Breast epithelium (tissue), 4 donors: ENCODE measurements around the gene CADPS. TPM values are rescaled to one million over a fixed set of nuclear protein-coding genes. Genes with fewer than 3 reads are reported as not detected.

ENCODE experiments used
- DNase-seq, 2 donors: peaks; one replicate each; pipeline ENCODE4 v3.0.0-alpha.2; 2019; ENCODE audit warnings: low spot score in 2 of 2
- H3K27ac ChIP-seq, 2 donors: fragments of 200-600 bp; sonication (generic) in 1 of 2; one replicate each; pipeline ENCODE4 v1.5.1; 2016 to 2019; ENCODE audit warnings: mild to moderate bottlenecking in 1 of 2
- H3K27me3 ChIP-seq, 2 donors: fragments of 200-600 bp; sonication (generic) in 1 of 2; one replicate each; pipeline versions ENCODE4 v1.5.1 to v1.6.0; 2017 to 2019; ENCODE audit warnings: control low read depth in 1 of 2, mild to moderate bottlenecking in 1 of 2
- H3K36me3 ChIP-seq: fragments of 200-600 bp; one replicate; pipeline ENCODE4 v1.5.1; 2019
- H3K4me1 ChIP-seq, 2 donors: fragments of 200-600 bp; sonication (generic); one replicate each; pipeline ENCODE4 v1.5.1; 2016 to 2019; ENCODE audit warnings: control low read depth in 1 of 2
- H3K4me3 ChIP-seq, 3 donors: fragments of 200-600 bp; sonication (generic); 1 replicate in 2 of 3; 2 replicates in 1 of 3; pipeline ENCODE4 v1.5.1; 2016 to 2019; ENCODE audit warnings: mild to moderate bottlenecking in 3 of 3, moderate library complexity in 2 of 3
- H3K9me3 ChIP-seq, 2 donors: fragments of 200-600 bp; sonication (generic) in 1 of 2; one replicate each; pipeline ENCODE4 v1.5.1; 2016 to 2019; ENCODE audit warnings: control low read depth in 1 of 2
- POLR2A ChIP-seq: fragments of 450-650 bp; IDR thresholded peaks from one replicate; pipeline ENCODE4 v1.6.1; 2016; ENCODE audit warnings: antibody characterized with exemption, mild to moderate bottlenecking, moderate library complexity
- POLR2AphosphoS5 ChIP-seq, 3 donors: sonication (generic); formaldehyde crosslinking; IDR thresholded peaks; one replicate each; pipeline ENCODE4 v1.6.1; 2017; ENCODE audit warnings: antibody characterized with exemption in 3 of 3
- intact Hi-C: fragments of 100-400 bp; cut with DNase I; formaldehyde crosslinking; loops from one replicate; pipeline ENCODE4 v1.15.1; 2023; ENCODE audit warnings: low total_unique reads
- total RNA-seq, 3 donors: library from RNA; depleted of rRNA; stranded (reverse); fragments of >200 nt; gene quantifications; one replicate each; pipeline ENCODE4 v1.1.0, GENCODE V29; 2016
- TF ChIP-seq, protein P1 (sequence below), 3 donors: fragments of 450-650 bp; IDR thresholded peaks; one replicate each; pipeline ENCODE4 v1.5.1; 2016 to 2017; ENCODE audit warnings: antibody characterized with exemption in 3 of 3, mild to moderate bottlenecking in 3 of 3, moderate library complexity in 3 of 3

Gene CADPS
- total RNA-seq, 3 donors from 2014 or later: under 0.01 to 45.8 (median 0.15) TPM

DNA sequence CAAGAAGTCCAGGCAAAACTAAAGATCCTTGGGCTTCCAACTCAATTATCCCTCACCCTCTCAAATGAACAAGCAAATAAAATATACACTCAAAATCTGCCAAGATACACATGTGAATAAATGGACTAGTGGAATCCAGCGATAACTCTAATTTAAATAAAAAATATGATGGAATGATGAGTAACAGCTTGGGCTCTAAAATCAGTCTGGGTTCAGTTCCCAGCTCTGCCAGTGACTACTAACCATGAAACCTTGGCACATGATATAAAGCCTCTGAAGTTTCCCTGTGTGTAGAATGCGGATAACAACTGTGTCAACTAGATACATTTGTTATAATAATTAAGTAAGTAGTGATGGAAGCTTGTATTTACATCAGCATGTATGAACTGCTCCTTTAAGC is 81.3 kb downstream of the CADPS start:
- Histone ChIP-seq H3K27ac (no peak overlapping the region), H3K27me3 (no peaks in the 10 kb centered on the region), H3K4me1 (no peaks in the 10 kb centered on the region), H3K4me3 (no peak overlapping the region), H3K9me3 (no peaks in the 10 kb centered on the region), H3K36me3 (no peaks in the 10 kb centered on the region)
- no peak for DNase-seq
- TF ChIP-seq, protein P1, sequence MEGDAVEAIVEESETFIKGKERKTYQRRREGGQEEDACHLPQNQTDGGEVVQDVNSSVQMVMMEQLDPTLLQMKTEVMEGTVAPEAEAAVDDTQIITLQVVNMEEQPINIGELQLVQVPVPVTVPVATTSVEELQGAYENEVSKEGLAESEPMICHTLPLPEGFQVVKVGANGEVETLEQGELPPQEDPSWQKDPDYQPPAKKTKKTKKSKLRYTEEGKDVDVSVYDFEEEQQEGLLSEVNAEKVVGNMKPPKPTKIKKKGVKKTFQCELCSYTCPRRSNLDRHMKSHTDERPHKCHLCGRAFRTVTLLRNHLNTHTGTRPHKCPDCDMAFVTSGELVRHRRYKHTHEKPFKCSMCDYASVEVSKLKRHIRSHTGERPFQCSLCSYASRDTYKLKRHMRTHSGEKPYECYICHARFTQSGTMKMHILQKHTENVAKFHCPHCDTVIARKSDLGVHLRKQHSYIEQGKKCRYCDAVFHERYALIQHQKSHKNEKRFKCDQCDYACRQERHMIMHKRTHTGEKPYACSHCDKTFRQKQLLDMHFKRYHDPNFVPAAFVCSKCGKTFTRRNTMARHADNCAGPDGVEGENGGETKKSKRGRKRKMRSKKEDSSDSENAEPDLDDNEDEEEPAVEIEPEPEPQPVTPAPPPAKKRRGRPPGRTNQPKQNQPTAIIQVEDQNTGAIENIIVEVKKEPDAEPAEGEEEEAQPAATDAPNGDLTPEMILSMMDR (IDR thresholded peaks at IDR 0.05): no peak
- no peak for TF ChIP-seq POLR2AphosphoS5 (IDR thresholded peaks at IDR 0.05)
- TF ChIP-seq POLR2A: no peak
- intact Hi-C loops: no loop called here

DNA sequence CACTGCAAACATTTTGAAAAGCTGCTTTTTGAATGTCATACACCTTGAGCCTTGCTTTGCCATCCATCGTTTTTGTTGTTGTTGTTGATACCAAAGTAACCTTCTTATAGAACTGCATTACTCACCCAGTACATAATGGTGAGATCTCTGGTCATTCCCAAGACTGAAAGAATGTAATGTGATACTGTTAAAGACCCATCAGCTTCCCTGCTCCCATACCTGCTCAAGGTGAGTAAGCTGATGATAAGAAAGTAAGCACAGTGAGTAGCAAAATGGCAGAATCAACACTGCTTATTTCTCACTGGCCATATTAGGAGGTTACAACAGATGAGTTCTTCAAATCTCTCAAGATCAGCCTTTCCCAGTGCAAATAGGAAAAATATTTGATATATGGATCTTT is 89.8 kb downstream of the CADPS start:
- DNase-seq: no peak
- intact Hi-C loops: no loop called here
- no peaks in the 10 kb centered on the region for H3K36me3 ChIP-seq
- H3K27ac ChIP-seq: no peak overlapping the region
- no peaks in the 10 kb centered on the region for H3K4me1 ChIP-seq
- TF ChIP-seq POLR2A (no peak), POLR2AphosphoS5 (IDR thresholded peaks at IDR 0.05) (no peak)
- TF ChIP-seq, protein P1 (IDR thresholded peaks at IDR 0.05): no peak
- H3K9me3 ChIP-seq: no peaks in the 10 kb centered on the region
- H3K4me3 ChIP-seq: no peak overlapping the region
- H3K27me3 ChIP-seq: no peaks in the 10 kb centered on the region

DNA sequence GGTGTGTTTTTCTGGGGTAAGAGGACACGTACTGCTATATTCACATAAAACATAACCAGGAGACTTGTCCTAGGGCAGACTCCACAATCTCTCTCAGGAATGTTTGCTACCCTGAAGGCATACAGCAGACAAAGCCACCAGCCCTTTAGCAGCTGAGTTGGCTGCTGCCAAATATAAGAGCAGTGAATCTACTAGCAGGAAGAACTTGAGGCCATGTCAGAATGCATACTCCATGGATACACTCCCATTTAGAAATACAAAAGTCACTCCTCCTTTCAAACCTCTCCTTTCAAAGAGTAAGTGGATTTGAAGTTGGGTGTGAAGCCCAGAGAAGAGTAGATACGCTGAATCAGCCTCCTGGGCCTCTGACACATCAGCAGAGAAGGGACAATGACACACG is 94.1 kb downstream of the CADPS start:
- Histone ChIP-seq H3K27ac (no peak overlapping the region), H3K4me3 (no peak overlapping the region), H3K27me3 (no peaks in the 10 kb centered on the region), H3K4me1 (no peaks in the 10 kb centered on the region), H3K36me3 (no peaks in the 10 kb centered on the region), H3K9me3 (no peaks in the 10 kb centered on the region)
- no peak for DNase-seq
- intact Hi-C loops: no loop called here
- TF ChIP-seq, protein P1 (IDR thresholded peaks at IDR 0.05): no peak
- TF ChIP-seq POLR2A (no peak), POLR2AphosphoS5 (IDR thresholded peaks at IDR 0.05) (no peak)

DNA sequence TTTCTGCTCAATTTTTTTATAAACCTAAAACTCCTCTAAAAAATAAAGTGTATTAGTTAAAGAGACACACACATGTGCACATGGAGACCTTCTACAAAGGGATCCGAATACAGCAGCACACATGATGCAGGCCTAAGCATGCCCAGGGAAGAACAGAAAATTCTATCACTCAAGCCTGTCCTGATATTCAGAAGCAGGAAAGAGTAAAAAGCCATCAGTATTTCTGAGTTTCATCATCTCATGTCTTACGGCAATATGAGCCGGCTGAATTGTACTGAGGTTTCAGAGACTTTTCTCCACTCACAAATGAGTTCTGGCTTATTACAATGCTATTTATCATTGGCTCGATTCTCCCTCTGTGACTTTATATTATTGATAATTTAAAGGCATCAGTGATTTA is 97.5 kb downstream of the CADPS start:
- Histone ChIP-seq H3K4me1 (no peaks in the 10 kb centered on the region), H3K27ac (no peak overlapping the region), H3K4me3 (no peak overlapping the region), H3K36me3 (no peaks in the 10 kb centered on the region), H3K27me3 (no peaks in the 10 kb centered on the region), H3K9me3 (no peaks in the 10 kb centered on the region)
- TF ChIP-seq POLR2AphosphoS5 (IDR thresholded peaks at IDR 0.05): no peak
- TF ChIP-seq, protein P1 (IDR thresholded peaks at IDR 0.05): no peak
- intact Hi-C loops: no loop called here
- DNase-seq: no peak

DNA sequence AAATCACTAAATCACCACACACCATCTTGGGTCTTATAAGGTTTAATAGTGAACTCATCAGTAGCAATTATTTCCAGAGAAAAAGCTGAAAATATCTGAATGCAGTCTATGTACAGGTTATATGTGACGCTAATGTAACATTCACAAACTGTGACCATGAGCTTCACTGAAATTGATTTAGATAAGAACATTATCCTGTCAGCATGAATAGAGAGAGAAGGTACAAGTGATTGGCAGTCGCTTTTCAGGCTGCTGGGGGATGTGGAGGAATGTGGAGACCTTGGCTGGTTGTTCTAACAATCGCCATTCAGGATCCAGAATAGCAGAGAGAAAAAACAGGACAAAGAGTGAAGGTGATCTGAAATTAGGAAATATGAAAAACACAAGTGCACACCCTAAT is 98.1 kb downstream of the CADPS start:
- no peaks in the 10 kb centered on the region for H3K9me3 ChIP-seq
- no peak for TF ChIP-seq POLR2A
- H3K27ac ChIP-seq: no peak overlapping the region
- H3K36me3 ChIP-seq: no peaks in the 10 kb centered on the region
- no peaks in the 10 kb centered on the region for H3K27me3 ChIP-seq
- intact Hi-C loops: no loop called here
- H3K4me1 ChIP-seq: no peaks in the 10 kb centered on the region
- H3K4me3 ChIP-seq: no peak overlapping the region
- DNase-seq: no peak

DNA sequence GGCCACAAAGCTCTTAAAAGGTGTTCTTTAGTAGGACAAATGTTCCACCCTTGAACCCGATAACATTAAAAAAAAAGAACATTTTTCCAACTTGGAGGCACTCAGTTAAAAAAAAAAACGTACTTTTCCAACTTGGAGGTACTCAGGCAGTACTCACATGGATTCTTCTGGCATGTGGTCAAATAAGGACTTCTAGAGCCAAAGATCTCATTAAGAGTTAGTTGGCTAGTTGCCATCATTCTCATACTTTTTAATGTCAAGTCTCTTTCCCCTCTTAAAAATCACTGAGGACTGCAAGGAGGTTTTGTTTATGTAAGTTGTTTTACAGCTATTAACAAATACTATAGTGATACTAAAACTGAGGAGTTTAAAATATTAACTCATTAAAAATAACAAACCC is 101.0 kb downstream of the CADPS start:
- no peaks in the 10 kb centered on the region for H3K27me3 ChIP-seq
- no peaks in the 10 kb centered on the region for H3K4me1 ChIP-seq
- H3K36me3 ChIP-seq: no peaks in the 10 kb centered on the region
- TF ChIP-seq, protein P1 (IDR thresholded peaks at IDR 0.05): no peak
- no peak for TF ChIP-seq POLR2AphosphoS5 (IDR thresholded peaks at IDR 0.05)
- no peak for TF ChIP-seq POLR2A
- intact Hi-C loops: no loop called here
- no peak for DNase-seq
- H3K4me3 ChIP-seq: no peak overlapping the region
- no peak overlapping the region for H3K27ac ChIP-seq
- no peaks in the 10 kb centered on the region for H3K9me3 ChIP-seq
